HUES48 (cell line): ENCODE measurements around the gene RTF1.

ENCODE experiments used
- H3K27ac ChIP-seq: one replicate; pipeline ENCODE4 v1.7.0; 2013; ENCODE audit warnings: low read depth, low read length, inconsistent platforms
- H3K27me3 ChIP-seq: 2 replicates; pipeline ENCODE4 v1.6.1; 2013; ENCODE audit warnings: mild to moderate bottlenecking, low read length; ENCODE audit not compliant: control insufficient read depth, insufficient read depth
- H3K36me3 ChIP-seq: 2 replicates; pipeline ENCODE4 v1.6.1; 2013; ENCODE audit warnings: low read length; ENCODE audit not compliant: control insufficient read depth, insufficient read depth
- H3K4me1 ChIP-seq: 2 replicates; pipeline ENCODE4 v1.6.1; 2013; ENCODE audit warnings: mild to moderate bottlenecking, low read length; ENCODE audit not compliant: control insufficient read depth, insufficient read depth
- H3K4me3 ChIP-seq: 2 replicates; pipeline ENCODE4 v1.5.1; 2013; ENCODE audit warnings: mild to moderate bottlenecking, low read depth, low read length
- H3K9ac ChIP-seq: 2 replicates; pipeline ENCODE4 v1.6.1; 2013; ENCODE audit warnings: mild to moderate bottlenecking, low read depth, low read length, moderate library complexity
- H3K9me3 ChIP-seq: 2 replicates; pipeline ENCODE4 v1.6.1; 2013; ENCODE audit warnings: low read length; ENCODE audit not compliant: control insufficient read depth, insufficient read depth

RTF1 gene

DNA sequence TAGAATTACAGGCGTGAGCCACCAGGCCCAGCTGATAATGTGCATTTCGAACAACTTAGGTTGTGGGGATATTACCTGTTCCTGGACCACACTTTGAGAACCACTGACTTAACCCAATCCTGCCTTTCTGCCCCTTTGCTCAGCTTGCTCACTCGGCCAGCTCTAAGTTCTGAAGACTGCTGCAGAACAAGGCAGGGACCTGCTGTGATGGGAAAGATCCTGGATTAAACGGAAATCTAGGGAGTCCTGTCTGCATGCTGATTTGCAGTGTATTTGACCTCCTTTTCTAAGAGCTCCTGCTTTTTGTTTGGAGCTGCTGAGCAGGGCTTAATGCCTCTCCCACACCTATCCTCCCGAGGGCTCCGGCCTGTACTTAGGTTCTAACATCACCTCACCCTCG, 93.8 kb downstream of the RTF1 start:
- Histone ChIP-seq H3K27me3 (peaks cover 81% of the 10 kb centered on the region), H3K4me3 (peak overlapping the region; percentile 60; the same call in 1 of the 2 replicates)

DNA sequence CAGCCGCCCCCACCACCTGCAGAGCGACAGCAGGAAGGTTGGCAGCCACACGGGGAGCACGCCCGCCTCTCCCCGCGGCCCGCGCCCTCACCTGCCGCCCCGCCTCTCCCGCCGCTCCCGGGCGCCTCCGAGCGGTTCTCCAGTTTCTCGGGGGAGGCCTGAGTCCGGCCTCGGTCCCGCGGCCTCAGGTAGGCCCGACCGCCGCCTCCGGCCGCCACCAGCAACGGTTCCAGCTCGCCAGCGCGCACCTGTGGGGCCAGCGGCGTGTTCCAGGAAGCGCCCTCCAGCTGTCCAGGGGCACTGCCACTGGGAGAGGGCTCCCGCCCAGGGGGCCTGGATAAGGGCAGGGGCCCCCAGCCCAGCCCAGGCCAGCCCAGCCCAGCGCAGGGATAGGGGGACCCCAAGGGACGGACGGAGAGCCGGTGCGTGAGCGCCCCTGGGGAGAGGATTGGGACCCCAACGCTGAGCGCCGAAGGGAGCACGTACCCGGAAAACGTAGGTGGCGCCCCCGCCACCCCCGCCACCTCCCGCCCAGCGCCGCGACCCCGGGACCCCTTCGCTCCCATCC, 94.5 kb downstream of the RTF1 start:
- Histone ChIP-seq H3K36me3 (peaks cover 3% of the 10 kb centered on the region; the same call in 1 of the 2 replicates), H3K27ac (no peak overlapping the region), H3K4me3 (peak overlapping the region; percentile 60; the same call in 1 of the 2 replicates), H3K9ac (no peak overlapping the region), H3K4me1 (peaks cover 7% of the 10 kb centered on the region; the same call in 1 of the 2 replicates), H3K27me3 (peaks cover 76% of the 10 kb centered on the region), H3K9me3 (no peaks in the 10 kb centered on the region)

More for the DNA sequence above, 93.8 kb downstream of the RTF1 start:
- Histone ChIP-seq H3K27ac (no peak overlapping the region), H3K9me3 (no peaks in the 10 kb centered on the region), H3K9ac (no peak overlapping the region), H3K4me1 (peaks cover 7% of the 10 kb centered on the region; the same call in 1 of the 2 replicates), H3K36me3 (no peaks in the 10 kb centered on the region)

DNA sequence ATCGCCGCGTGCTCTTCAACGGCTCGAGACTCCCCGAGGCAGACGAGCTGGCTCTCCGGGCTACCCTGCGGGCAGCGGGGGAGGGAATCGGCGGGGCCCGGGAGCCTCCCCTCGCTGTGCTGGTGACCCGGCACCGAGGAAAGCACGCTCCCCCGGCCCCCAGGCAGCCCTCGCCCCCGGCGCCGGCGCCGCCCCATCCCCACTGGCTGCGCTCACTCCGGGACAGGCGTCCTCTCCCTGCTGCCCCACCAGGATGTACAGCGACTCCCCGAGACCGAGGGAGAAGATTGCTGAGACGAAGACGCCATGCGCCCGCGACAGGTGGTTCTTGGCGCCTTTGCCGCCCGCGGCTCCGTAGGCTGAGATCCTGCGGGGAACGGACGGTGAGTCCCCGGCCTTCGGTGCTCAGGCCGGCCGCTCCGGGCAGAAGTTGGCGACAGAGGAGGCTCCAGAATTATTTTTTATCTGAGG, 95.0 kb downstream of the RTF1 start:
- no peaks in the 10 kb centered on the region for H3K9me3 ChIP-seq
- H3K9ac ChIP-seq, result no peak overlapping the region
- peaks cover 5% of the 10 kb centered on the region for H3K36me3 ChIP-seq
- H3K27ac ChIP-seq, result no peak overlapping the region
- peaks cover 73% of the 10 kb centered on the region for H3K27me3 ChIP-seq
- peak overlapping the region; percentile 60; the same call in 1 of the 2 replicates for H3K4me3 ChIP-seq
- peaks cover 7% of the 10 kb centered on the region; the same call in 1 of the 2 replicates for H3K4me1 ChIP-seq

DNA sequence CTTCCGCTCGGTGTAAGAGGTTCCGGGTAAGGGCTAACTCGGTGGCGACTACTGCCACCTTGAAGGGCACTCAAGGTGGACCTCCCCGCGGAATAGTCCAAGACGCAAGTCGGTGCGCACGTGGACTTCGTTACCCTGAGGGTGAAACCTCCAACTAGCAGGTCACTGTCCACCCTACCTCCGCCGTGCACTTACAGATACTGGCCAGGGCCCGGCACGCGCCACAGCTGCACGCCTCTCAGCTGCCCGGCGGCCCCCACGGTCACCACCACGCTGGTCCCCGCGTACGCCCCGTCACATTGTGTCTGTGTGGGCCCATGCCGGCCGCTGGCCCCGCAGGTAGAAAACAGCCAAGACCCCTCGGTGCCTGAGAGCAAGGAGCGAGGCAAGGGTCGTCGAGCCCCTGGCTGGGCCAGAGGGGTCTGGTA, 95.6 kb downstream of the RTF1 start:
- H3K4me3 ChIP-seq, result peak overlapping the region; percentile 60
- H3K27ac ChIP-seq, result no peak overlapping the region
- peaks cover 11% of the 10 kb centered on the region for H3K36me3 ChIP-seq
- no peak overlapping the region for H3K9ac ChIP-seq
- H3K9me3 ChIP-seq, result no peaks in the 10 kb centered on the region
- peaks cover 7% of the 10 kb centered on the region; the same call in 1 of the 2 replicates for H3K4me1 ChIP-seq
- peaks cover 68% of the 10 kb centered on the region for H3K27me3 ChIP-seq

DNA sequence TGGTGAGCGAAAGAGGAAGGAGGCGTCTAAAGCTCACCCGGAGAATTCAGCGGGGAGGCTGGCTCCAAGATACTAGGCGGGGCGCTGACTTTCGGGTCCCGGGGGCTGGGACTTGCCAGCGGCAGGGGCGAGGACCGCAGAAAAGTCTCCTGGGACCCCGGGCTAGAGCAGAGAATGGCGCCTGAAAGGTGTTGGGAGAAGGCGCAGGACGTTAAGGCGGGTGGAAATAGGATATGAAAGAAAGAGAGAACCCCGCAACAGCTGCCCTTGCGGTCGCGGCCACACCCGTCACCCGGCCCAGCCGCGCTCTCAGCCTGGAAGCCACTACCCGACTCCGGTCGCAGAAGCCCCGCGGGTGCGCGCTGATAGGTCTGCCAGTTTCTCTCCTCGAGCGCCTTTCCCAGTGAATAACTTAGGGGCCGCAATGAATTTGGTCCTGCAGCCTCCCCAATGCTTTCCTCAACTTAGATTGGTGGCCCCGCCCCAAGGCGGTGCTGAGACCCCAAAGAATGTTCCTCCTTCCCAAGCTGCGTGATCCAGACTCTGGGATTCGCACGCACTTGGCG, 96.1 kb downstream of the RTF1 start:
- Histone ChIP-seq H3K4me3 (peak overlapping the region; percentile 60), H3K36me3 (peaks cover 16% of the 10 kb centered on the region), H3K4me1 (peaks cover 7% of the 10 kb centered on the region; the same call in 1 of the 2 replicates), H3K27me3 (peaks cover 63% of the 10 kb centered on the region), H3K9ac (no peak overlapping the region), H3K27ac (no peak overlapping the region), H3K9me3 (no peaks in the 10 kb centered on the region)

DNA sequence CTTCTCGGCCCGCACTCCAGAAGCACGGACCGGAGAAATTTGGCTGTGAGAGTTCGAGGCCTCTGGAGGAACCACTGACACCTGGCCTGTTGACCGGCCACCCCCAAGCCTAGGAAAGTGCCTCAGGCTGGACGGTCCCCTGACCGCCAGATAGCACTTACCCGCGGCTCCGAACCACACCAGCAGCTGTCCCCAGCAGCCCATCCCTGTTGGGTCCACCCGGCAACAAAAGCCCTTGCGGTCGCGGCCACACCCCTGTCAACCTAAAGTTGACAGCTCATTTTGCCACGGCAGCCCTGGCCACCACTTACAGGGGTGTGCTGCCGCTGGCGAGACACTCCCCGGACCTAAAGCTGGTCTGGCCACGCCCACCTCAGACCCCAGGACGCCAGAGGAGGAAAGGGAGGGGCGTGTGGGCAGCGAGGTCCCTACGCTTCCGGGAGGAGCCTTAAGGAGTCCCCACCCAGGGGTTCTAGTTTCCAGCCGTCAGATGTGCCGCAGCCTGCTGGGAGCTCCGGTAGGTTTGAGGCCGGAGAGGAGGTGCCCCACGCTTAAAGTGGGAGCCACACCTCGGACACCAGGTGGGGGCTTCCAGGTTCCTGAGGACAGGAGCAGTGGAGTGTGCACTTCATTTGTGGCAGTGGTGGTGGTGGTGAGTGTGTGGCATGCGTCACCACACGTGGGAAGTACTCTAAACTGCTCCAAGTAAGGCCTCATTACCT, 96.8 kb downstream of the RTF1 start, which contains the start of gene LTK:
Gene LTK, minus strand, starts transcription at position 322 of the 722 bp plus-strand sequence. Its CDS starts 118 bp downstream, at position 204.
- Histone ChIP-seq H3K9me3 (no peaks in the 10 kb centered on the region), H3K4me1 (peaks cover 7% of the 10 kb centered on the region; the same call in 1 of the 2 replicates), H3K36me3 (peaks cover 18% of the 10 kb centered on the region), H3K4me3 (peak within 1 kb of the TSS; percentile 60), H3K27ac (no peak within 1 kb of the TSS), H3K27me3 (peaks cover 58% of the 10 kb centered on the region), H3K9ac (no peak within 1 kb of the TSS)

DNA sequence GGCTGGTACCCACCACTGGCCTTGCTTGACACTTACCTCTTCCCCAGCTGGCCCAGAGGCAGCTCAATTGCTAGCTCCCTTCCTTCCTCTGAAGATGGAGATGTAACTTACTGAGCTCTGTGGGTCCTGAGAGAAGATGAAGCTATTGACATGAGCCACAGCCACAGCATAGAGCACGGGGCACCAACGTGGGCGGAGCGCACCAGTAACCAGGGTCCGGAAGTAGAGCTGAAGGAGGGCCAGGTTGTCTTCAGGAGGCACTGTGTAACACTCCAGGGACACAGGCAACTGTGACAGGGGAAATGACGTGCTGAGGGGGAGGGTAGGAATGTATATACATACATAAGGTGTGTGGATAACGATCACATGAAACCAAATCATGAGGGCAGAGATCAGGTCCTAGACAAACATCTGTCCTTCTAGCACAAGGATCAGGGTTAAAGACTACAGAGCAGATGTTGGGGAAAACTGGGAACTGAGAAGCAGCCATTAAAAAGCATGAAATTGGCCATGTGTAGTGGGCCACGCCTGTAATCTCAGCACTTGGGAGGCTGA, 101.1 kb downstream of the RTF1 start:
- no peak overlapping the region for H3K27ac ChIP-seq
- H3K4me3 ChIP-seq, result no peak overlapping the region
- H3K36me3 ChIP-seq, result peaks cover 41% of the 10 kb centered on the region
- H3K4me1 ChIP-seq, result no peaks in the 10 kb centered on the region
- H3K9ac ChIP-seq, result no peak overlapping the region
- no peaks in the 10 kb centered on the region for H3K9me3 ChIP-seq
- H3K27me3 ChIP-seq, result peaks cover 15% of the 10 kb centered on the region

DNA sequence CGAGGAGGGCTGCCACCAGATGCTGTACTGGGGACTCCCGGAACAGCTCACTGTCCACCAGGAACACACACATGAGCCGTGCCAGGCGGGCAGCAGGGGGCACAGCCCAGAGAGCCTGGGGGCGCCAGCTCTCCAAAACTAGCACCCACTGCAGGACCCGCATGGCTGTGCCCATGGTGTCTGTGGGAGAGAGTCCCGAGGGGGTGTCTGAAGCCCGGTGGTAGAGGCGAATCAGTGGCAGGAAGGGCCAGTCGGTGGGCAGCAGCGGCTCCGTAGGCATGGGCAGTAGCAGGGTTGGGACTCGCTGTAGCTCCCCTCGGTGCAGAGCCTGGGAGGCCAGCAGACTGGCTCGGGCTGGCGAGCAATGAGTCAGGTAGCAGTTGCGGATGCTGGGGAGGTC, 103.7 kb downstream of the RTF1 start:
- Histone ChIP-seq H3K4me3 (no peak overlapping the region), H3K9me3 (no peaks in the 10 kb centered on the region), H3K9ac (no peak overlapping the region), H3K27me3 (no peaks in the 10 kb centered on the region), H3K4me1 (no peaks in the 10 kb centered on the region), H3K36me3 (peaks cover 61% of the 10 kb centered on the region), H3K27ac (no peak overlapping the region)

DNA sequence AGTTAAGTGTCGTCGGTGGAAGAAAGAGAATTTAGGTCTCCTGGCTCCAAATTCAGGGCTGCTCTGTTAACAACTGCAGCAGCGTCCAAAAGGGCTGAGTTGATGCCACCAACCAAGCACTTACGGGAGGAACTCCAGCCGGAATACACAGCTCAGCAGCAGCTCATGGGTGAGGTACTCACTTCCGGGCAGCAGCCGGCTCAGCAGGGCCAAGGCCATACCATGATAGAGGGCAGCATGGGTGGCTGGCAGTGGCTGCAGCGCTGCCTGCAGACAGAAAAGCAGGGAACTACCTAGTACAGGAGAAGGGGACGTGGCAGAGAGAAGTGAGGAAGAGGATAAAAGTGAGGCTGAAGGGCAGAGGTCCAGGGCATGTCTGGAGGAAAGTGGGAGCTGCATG, 104.7 kb downstream of the RTF1 start:
- Histone ChIP-seq H3K36me3 (peaks cover 67% of the 10 kb centered on the region), H3K9ac (no peak overlapping the region), H3K4me3 (no peak overlapping the region), H3K4me1 (no peaks in the 10 kb centered on the region), H3K9me3 (no peaks in the 10 kb centered on the region), H3K27me3 (no peaks in the 10 kb centered on the region), H3K27ac (no peak overlapping the region)

DNA sequence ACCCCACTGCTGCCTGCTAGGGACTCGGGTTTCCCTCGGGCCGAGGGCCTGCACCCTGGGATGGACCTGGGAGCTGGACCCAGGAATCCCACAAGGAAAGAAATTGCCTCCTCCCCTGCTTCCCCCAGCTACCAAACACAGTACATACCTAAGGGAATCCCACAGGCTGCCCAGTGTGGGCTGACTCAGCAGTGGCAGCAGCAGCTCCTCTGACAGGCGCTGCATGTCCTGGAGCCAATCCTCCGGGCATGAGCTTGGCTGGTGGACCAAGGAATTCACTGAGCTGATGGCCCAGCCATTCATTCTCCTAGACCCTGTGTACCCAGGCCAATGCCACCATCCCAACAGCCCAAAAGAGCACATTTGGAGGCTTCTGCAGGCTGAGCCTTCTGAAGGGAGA, 106.2 kb downstream of the RTF1 start:
- Histone ChIP-seq H3K27ac (no peak overlapping the region), H3K36me3 (peaks cover 68% of the 10 kb centered on the region), H3K9me3 (no peaks in the 10 kb centered on the region), H3K4me3 (no peak overlapping the region), H3K4me1 (no peaks in the 10 kb centered on the region), H3K9ac (no peak overlapping the region), H3K27me3 (no peaks in the 10 kb centered on the region)
